Measurements from ENCODE around the gene C17orf75.

C17orf75 gene

DNA sequence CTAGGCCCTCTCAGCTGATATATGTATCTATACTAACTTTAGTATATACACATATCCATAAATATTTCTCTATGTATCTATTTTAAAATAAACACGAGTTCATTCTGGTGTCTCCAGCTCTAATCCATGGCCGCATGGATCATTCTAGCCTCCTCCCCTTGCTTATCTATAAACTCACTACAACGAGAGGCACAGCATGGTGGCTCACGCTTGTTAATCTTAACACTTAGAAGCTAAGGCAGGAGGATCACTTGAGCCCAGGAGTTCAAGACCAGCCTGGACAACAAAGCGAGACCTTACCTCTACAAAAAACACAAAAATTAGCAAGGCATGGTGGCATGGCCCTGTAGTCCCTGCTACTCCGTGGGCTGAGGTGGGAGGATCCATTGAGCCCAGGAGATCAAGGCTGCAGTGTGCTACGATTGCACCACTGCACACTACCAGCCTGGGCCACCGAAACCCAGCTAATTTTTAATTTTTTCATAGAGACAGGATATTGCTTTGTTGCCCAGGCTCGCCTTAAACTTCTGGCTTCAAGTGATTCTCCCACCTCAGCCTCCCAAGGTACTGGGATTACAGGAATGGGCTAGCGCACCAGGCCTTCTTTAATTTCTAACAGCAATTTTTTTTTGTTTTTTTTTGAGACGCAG, 4.1 kb upstream of the C17orf75 start:
- TF ChIP-seq, protein P1, sequence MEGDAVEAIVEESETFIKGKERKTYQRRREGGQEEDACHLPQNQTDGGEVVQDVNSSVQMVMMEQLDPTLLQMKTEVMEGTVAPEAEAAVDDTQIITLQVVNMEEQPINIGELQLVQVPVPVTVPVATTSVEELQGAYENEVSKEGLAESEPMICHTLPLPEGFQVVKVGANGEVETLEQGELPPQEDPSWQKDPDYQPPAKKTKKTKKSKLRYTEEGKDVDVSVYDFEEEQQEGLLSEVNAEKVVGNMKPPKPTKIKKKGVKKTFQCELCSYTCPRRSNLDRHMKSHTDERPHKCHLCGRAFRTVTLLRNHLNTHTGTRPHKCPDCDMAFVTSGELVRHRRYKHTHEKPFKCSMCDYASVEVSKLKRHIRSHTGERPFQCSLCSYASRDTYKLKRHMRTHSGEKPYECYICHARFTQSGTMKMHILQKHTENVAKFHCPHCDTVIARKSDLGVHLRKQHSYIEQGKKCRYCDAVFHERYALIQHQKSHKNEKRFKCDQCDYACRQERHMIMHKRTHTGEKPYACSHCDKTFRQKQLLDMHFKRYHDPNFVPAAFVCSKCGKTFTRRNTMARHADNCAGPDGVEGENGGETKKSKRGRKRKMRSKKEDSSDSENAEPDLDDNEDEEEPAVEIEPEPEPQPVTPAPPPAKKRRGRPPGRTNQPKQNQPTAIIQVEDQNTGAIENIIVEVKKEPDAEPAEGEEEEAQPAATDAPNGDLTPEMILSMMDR (IDR thresholded peaks at IDR 0.05; ENCODE audit: low read depth, low read length, missing control alignments) = no peak
- DNase-seq (ENCODE audit: low read depth) = no peak

DNA sequence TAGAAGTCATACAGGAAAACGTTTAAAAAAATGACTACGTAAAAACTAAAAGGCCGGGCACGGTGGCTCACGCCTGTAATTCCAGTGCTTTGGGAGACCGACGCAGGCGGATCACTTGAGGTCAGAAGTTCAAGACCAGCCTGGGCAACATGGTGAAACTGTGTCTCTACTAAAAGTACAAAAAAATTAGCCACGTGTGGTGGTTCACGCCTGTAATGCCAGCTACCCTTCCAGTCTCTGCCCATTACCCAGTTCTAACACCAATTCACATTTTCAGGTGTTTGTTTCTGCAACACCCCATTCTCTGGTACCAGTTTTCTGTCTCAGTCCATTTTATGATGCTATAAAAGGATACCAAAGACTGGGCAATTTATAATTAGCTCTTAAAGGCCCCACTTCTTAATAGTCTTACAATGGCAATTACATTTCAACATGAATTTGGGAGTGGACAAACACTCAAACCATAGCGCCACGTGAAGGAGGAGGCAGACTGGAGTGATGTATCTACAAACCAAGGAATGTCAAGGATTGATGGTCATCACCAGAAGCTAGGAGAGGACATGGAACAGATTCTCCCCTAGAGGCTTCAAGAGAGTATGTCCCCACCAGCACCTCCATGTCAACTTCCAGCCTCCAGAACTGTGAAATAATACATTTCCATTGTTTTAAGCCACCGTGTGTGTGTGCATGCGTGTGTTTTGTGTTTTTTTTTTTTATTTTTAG, 791 bp upstream of the C17orf75 start:
- H3K4me3 ChIP-seq (ENCODE audit: low read depth, low read length) = peak overlapping the region; percentile 57; the same call in 1 of the 2 replicates
- TF ChIP-seq, protein P1 (IDR thresholded peaks at IDR 0.05; ENCODE audit: low read depth, low read length, missing control alignments) = no peak
- DNase-seq (ENCODE audit: low read depth) = no peak

More for the DNA sequence above, 4.1 kb upstream of the C17orf75 start:
- H3K4me3 ChIP-seq (ENCODE audit: low read depth, low read length) = no peak overlapping the region

DNA sequence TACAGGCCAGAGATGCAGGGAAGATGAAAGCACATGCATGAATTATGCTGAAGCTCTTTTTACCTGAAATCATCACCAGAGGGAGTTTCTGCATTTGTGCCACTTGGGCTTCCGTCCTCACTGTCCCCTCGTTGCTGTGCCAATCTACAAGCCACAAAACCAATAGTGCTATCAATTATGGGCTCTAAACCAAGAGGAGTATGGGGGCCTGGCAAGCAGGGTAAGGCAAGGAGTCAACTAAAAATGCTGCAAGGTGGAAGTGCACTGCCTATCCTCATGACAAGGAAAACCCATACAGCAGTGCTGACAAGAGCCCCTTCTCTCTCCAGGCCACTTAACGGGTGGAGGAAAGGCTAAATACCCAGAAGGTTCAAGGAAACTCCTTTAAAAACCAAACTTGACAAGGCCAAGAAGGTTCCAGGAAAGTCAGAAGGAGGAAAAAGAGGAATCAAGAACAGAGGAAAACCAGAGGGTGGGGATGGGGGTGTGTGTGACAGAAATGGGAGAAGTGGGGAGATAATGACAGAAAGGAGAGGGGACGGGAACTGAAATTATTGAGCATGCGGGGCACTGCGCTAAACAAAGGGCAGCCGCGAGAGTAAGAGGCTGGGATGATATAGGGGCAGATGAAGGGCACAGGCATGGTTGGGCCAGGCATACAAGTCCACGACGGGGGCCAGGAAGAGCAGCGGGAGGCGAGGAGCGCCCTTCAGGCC, 674 bp downstream of the C17orf75 start:
- peak overlapping the region; percentile 57 for H3K4me3 ChIP-seq (ENCODE audit: low read depth, low read length)
- DNase-seq (ENCODE audit: low read depth) = no peak
- TF ChIP-seq, protein P1 (IDR thresholded peaks at IDR 0.05; ENCODE audit: low read depth, low read length, missing control alignments) = peak; percentile 42

DNA sequence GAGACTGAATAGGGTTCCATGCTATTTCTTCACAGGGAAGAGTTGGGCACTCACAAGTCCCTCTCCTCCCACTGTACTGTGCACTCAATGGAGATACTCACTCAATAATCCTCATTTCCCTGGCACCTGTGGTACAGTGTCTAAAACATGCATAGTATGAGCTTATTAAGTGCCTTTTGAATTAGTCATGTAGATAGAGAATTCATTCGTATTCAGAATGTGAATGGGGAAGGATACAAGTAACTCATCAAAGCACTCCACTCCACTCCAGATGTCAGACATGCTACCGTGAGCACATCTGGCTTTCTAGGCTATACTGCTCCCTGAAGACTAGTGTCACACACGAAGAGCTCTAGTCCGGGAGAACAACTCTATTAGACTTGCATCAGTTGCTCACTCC, 6.3 kb downstream of the C17orf75 start:
- DNase-seq (ENCODE audit: low read depth) = no peak
- TF ChIP-seq, protein P1 (IDR thresholded peaks at IDR 0.05; ENCODE audit: low read depth, low read length, missing control alignments) = no peak
- no peak overlapping the region for H3K4me3 ChIP-seq (ENCODE audit: low read depth, low read length)

DNA sequence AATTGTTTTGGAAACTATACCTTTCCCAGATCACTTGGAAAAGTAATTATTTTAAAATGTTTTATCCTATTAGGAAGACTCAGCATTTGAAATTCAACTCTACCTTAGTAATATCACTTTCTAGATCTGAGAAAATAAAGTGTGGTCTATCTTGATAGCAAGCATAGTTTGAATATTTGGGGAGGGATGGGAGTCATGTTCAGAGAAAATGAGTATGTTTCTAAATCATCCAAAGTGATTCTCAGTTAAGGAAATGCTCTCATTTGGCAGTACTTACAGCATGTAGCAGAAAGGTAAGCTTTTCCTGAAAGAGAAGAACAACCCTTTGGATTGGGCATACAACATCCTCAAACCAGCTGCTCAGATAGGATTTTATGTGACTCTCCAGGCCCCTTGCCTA, 6.9 kb downstream of the C17orf75 start:
- H3K4me3 ChIP-seq (ENCODE audit: low read depth, low read length) = no peak overlapping the region
- no peak for DNase-seq (ENCODE audit: low read depth)
- TF ChIP-seq, protein P1 (IDR thresholded peaks at IDR 0.05; ENCODE audit: low read depth, low read length, missing control alignments) = no peak

DNA sequence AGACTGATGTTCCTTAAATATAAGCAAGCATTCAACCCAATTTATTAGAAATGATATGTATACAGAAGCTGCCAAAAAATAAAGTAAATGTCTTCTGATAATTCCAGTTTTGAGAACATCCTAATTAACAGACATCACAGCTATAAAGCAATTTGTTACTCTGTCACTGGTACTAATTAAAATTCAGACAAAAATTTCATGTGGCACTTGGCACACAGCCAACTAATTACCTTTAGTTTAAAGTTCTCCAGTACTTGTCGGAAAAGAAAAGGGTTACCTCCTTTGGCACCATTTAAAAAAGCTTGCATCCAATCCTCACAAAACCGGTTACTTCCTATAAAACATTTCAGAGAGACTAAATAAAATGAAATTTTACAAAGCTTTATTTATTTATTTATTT, 8.8 kb downstream of the C17orf75 start:
- no peak overlapping the region for H3K4me3 ChIP-seq (ENCODE audit: low read depth, low read length)
- TF ChIP-seq, protein P1 (IDR thresholded peaks at IDR 0.05; ENCODE audit: low read depth, low read length, missing control alignments) = no peak
- no peak for DNase-seq (ENCODE audit: low read depth)

All from GM12864 (cell line).